ENCODE results near the gene AMPD3.
"Not testable (repeated sequence)": the region's sequence is repeated elsewhere in the genome, so short reads cannot be mapped to it uniquely, and the experiment has no call there.

AMPD3 gene

DNA sequence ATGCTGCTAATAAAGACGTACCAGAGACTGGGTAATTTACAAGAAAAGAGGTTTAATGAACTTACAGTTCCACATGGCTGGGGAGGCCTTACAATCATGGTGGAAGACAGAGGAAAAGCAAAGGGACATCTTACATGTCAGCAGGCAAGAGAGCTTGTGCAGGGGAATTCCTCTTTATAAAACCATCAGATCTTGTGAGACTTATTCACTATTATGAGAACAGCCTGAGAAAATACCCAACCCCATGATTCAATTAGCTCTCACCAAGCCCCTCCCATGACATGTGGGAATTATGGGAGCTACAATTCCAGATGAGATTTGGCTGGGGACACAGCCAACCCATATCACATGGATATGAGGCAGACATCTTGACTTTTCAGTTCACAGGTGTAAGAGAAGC, 18.4 kb upstream of the AMPD3 start:
- not testable (repeated sequence) for DNase-seq (ENCODE audit: low spot score)

GRCh38 chr11:10438458-10438857, 16.6 kb upstream of the AMPD3 start:
- DNase-seq (ENCODE audit: low spot score), result no peak

- DNase-seq (ENCODE audit: low spot score), result no peak
Measured at GRCh38 chr11:10439351-10439750, 15.7 kb upstream of the AMPD3 start.

DNA sequence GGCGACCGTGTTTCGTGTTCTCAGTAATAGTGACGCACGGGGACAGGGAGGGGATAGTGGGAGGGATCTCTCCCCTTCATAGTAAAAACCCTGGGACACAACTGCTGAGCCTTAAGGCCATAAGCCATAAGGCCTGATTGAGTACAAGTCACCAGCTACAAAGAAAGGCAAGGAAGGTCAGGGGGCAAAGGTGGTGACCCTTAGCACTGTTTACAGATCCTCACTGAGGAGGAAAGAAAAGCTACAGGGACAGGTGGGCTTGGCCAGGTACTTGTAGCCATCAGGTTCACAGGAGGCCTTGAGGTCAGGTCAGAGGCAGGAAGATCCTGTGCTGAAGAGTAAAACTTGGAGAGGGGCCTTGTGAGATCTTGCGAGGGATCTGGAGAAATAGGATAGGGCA, 15.1 kb upstream of the AMPD3 start:
- DNase-seq (ENCODE audit: low spot score), result no peak

DNA sequence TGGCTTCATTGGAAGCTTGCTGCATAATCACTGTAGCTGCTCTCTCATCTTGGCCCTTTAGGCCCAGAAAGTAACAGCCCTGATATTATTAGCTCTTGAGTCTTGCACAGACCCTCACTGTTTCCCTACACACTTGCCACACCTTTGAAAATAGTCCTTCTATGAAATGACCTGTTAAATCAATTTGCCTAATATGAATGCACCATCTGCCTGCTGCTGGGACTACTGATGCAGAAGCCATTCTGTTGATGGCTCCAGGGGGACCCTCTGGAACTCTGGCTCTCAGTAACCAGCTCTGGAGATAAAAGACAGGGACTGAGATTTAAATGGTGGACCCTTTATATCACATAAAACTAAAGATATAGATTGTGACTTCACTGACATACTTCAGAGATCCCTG, 14.7 kb upstream of the AMPD3 start:
- DNase-seq (ENCODE audit: low spot score), result no peak

GRCh38 chr11:10441091-10441490, 14.0 kb upstream of the AMPD3 start:
- DNase-seq (ENCODE audit: low spot score), result no peak

- no peak for DNase-seq (ENCODE audit: low spot score)
Measured at GRCh38 chr11:10441652-10442503, 13.2 kb upstream of the AMPD3 start.

DNA sequence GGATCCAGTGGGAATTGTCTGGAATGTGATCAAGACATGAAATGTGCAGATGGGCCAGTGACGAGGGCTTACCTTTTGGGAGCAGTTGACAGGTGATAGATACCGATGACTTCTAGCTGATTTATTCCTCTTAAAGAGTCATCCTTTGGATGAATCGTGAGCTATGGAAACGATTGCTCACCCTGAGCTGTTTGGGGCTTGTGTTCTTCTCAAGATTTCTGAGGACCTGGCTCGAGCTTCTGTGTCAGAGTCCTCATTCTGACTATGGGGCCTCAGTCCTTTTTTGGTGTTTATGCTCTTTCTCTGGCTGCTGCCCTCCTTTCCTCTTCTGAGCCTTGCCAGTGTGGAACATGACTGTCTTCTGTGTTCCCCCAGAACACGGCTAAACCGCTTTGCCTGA, 11.9 kb upstream of the AMPD3 start:
- no peak for DNase-seq (ENCODE audit: low spot score)

- no peak for DNase-seq (ENCODE audit: low spot score)
Measured at GRCh38 chr11:10443721-10444235, 11.3 kb upstream of the AMPD3 start.

GRCh38 chr11:10444725-10445315, 10.2 kb upstream of the AMPD3 start:
- no peak for DNase-seq (ENCODE audit: low spot score)

DNA sequence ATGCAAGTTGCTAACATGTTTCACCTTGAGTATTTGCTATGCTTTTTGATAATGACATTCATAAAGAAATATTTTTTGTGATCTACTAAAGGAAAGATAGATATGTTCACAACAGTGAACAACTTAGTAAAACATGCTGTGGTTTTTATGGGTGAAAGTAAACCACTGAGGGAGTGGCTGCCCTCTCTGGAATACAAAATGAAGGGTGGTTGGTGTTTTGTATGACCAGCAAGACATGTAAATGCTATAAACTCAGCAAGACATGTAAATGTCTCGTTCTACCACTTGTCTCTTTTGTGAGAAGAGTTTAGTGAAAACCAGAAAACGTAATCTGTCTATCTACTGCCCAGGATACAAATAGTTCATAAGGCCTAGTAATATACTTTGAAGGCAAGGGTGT, 7.6 kb upstream of the AMPD3 start:
- DNase-seq (ENCODE audit: low spot score), result no peak

- no peak for DNase-seq (ENCODE audit: low spot score)
Measured at GRCh38 chr11:10450462-10451425, 4.3 kb upstream of the AMPD3 start.

DNA sequence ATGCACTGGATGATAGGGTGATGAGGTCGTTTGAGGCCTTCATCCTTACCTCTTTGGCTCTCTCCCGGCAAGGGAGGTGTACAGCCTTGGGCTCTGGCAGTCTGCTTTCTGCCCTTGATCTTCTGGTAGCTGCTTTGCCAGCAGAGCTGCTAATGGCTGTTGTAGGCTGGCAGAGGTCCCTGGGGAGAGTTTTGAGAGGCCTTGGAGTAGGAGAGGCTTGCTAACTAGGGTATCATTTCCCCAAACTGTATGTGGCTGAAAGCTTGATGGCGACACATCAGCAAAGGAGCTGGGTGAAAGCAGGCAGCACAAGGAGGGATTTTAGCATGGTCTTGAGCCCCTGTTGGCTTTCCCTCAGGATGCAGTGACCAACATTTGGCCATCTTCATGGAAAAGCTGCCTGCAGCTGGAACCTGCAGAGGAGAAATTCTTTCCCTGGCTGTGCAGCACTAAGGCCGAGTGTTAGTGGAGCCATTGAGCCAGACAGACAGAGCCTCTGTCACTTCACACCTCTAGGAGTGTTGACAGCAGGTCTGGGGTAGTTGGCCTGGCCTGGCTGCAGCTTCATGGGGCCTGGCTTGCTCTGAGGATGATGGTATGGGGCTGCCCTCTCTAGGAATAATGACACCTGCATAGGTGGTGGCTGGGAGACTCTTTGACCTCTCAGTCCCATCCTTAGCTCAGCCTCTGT, 3.5 kb upstream of the AMPD3 start:
- DNase-seq (ENCODE audit: low spot score), result no peak

DNA sequence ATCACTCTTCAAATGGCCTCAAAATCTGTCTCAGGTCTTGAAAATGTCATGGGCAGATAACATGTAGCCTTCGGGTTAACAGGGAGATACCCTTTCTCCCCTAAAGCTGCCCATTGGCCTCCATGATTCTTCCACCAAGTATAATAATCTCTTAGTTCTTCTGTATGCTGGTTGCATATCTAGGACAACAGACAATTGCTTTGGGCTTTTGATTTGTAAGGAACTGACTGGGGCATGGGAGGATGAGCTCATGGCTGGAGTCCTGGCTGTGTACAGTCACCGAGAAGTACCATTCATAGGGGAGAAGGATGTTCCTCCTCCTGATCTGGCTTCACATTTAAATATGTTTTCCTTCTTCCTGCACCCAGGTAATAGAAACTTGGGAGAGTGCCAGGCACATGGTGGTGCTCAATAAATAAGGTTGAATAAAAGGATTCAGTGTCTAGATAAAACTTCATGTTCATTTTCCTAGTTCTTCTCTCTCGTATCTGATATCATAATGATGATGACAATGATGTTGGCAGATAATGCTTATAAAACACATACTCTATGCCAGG, 2.8 kb upstream of the AMPD3 start:
- no peak for DNase-seq (ENCODE audit: low spot score)

- DNase-seq (ENCODE audit: low spot score), result no peak
Measured at GRCh38 chr11:10453261-10453660, 1.8 kb upstream of the AMPD3 start.

DNA sequence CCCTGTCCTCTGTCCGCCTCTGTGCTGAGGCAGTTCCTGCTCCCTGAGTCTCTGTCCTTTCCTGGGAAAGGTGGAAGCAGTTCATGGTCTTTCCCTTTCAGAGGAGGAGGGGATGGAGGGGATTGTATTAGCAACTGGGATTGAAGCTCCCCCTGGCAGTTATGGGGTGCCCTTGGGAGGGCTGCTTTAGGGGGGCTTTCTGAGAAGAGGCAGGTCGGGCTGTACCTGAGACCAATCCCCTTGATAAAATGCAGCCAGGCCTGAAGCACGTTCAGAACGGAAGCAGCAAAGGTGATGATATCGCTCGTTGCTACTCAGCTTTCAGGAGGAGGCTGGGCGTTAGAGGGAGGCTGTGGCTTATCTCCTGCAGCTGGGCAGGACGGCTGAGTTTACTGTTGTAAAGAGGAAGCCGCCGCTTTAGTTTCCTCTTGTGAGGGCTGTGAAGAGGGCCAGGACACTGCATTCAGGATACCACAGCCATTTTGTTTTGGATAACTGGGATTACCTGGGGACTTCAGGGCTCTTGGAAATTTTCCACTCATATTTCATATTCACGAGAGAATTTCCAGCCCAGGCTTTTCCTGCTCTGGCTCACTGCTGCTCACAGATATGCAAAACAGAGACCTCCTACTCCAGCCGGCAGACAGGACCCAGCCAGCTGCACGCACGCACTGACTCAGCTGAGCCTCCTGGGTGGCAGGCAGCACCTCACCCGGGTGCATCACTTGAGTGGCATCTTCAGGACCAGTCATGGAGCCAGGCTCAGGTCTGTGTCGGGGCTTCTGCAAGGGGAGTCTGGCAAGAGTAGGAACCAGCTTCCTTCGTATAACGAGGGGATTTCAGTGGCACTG, 798 bp downstream of the AMPD3 start:
- DNase-seq (ENCODE audit: low spot score), result peak; percentile 82

DNA sequence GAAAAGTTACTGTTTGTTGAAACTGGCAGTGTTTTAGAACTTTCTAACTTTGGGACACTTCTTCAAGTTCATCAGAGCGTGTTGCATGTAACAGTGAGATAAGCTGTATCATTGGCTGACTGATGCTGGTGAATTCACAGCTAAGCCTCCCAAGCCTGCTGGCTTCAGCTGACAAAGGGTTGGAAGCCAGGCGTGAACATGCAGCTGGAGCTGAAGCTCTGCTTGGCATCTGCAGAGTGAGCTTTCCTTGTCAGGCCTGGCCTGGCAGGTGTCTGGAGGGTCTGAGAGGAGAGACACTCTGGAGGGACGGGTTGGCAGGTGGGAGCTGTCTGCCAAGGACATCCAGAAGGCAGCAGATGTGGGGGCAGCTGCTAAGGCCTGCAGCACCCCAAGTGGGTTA, 1.5 kb downstream of the AMPD3 start:
- DNase-seq (ENCODE audit: low spot score), result peak; percentile 59

DNA sequence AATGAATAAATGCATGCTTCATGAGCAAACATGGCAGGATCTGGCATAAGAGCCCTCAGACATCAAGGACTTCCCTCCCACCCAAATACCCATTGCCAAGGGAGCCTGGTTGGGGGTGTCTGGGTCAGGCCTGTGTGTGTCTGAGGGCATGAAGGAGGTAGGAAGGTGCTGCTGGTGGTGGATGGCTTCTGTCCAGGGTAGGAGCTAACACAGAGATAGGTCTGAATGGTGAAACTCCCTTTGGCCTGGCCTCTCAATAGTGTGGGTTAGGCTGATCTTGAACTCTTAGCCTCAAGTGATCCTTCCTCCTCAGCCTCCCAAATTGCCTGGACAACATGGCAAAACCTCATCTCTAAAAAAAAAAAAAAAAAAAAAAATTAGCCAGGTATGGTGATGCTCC, 2.8 kb downstream of the AMPD3 start:
- no peak for DNase-seq (ENCODE audit: low spot score)

DNA sequence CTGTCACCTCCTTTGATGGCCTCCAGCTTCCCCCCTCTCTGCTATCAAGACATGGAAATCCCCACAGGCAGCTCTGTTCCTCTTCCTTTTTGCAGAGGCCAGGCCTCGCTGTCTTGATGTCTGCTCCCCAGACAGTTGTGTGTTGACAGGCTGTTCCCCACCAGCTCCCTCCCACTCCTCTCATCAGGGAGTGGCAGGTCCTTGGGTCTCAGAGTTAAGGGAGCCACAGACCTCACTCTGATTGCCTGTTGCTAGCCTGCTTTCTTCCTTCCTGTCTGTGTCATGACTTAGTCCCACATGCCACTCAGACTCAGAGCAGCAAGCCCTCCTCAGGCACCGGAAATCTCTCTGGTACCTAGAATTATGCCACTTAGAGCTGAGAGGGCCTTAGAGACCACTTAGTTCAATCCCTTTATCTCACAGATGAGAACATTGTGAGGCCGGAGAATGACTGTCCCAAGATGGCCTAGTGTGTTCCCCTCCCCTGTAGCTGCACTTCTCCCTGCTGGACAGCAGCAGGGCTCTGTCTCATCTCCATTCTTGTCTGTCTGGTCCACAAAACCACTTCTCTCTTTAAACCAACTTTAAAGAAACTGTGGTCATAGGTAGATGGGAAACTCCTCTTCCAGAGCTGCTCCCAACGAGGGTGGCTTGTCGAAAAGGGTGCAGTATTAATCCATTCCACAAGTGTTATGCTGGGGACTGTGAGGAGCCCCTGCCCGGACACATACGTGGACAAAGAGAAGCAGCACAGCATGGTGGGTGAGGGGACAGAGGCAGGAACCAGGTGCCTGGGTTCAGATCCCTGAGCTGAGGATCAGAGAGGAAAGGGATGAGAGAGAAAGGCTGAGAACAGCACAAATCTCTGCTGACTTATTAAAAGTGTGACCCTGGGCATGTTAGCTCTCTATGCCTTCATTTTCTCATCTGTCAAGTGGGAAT, 4.2 kb downstream of the AMPD3 start:
- peak; percentile 59 for DNase-seq (ENCODE audit: low spot score)
